BLaER1 treated with 17β-estradiol and CSF1 and Interleukin-3, amounts not matched to agents 10 nM and 100 nM (cell line): ENCODE measurements around the gene GAP43.
A peak's percentile ranks its signal among the peaks of the same experiment; 100 is the strongest.
"Not testable (repeated sequence)": the region's sequence is repeated elsewhere in the genome, so short reads cannot be mapped to it uniquely, and the experiment has no call there.

Experiments used
- H3K27ac ChIP-seq, 11 experiments: shearing (Covaris generic); formaldehyde crosslinking; 2 replicates each; pipeline ENCODE4 v1.8.1; 2022
- H3K27me3 ChIP-seq, 11 experiments: shearing (Covaris generic); formaldehyde crosslinking; 2 replicates each; pipeline ENCODE4 v1.8.1; 2022
- H3K36me3 ChIP-seq, 11 experiments: shearing (Covaris generic); formaldehyde crosslinking; 2 replicates each; pipeline ENCODE4 v1.8.1; 2022
- H3K4me1 ChIP-seq, 10 experiments: shearing (Covaris generic); formaldehyde crosslinking; 2 replicates each; pipeline ENCODE4 v1.8.1; 2022
- H3K4me2 ChIP-seq, 11 experiments: shearing (Covaris generic); formaldehyde crosslinking; 2 replicates each; pipeline ENCODE4 v1.8.1; 2022
- H3K4me3 ChIP-seq, 10 experiments: shearing (Covaris generic); formaldehyde crosslinking; 2 replicates each; pipeline ENCODE4 v1.8.1; 2022
- H3K9ac ChIP-seq, 11 experiments: shearing (Covaris generic); formaldehyde crosslinking; 2 replicates each; pipeline ENCODE4 v1.8.1; 2022
- H3K9me3 ChIP-seq, 11 experiments: shearing (Covaris generic); formaldehyde crosslinking; replicated peaks in 1 of 11; 2 replicates each; pipeline ENCODE4 v1.8.1; 2022
- H4K20me1 ChIP-seq, 11 experiments: shearing (Covaris generic); formaldehyde crosslinking; 2 replicates each; pipeline ENCODE4 v1.8.1; 2022
- Cebpa-rat ChIP-seq, 11 experiments: shearing (Covaris generic); IDR thresholded peaks; 2 replicates each; pipeline ENCODE4 v1.8.1; 2022

The GAP43 gene

GRCh38 chr3:115710799-115711198, 87.5 kb downstream of the GAP43 start:
- no peak overlapping the region for H3K9ac ChIP-seq

GRCh38 chr3:115712871-115713270, 89.6 kb downstream of the GAP43 start:
- no peak for TF ChIP-seq Cebpa-rat (IDR thresholded peaks at IDR 0.05)
- no peak overlapping the region for H3K4me2 ChIP-seq
- H3K4me1 ChIP-seq = no peaks in the 10 kb centered on the region
- no peaks in the 10 kb centered on the region for H4K20me1 ChIP-seq
- no peak overlapping the region for H3K27ac ChIP-seq
- no peaks in the 10 kb centered on the region for H3K27me3 ChIP-seq
- H3K36me3 ChIP-seq = no peaks in the 10 kb centered on the region
- no peaks in the 10 kb centered on the region for H3K9me3 ChIP-seq
- no peak overlapping the region for H3K4me3 ChIP-seq
- no peak overlapping the region for H3K9ac ChIP-seq

More at GRCh38 chr3:115710799-115711198, 87.5 kb downstream of the GAP43 start:
- Histone ChIP-seq H4K20me1 (no peaks in the 10 kb centered on the region), H3K27me3 (no peaks in the 10 kb centered on the region), H3K4me3 (no peak overlapping the region), H3K9me3 (no peaks in the 10 kb centered on the region), H3K27ac (no peak overlapping the region), H3K4me2 (no peak overlapping the region), H3K4me1 (no peaks in the 10 kb centered on the region), H3K36me3 (no peaks in the 10 kb centered on the region)
- no peak for TF ChIP-seq Cebpa-rat (IDR thresholded peaks at IDR 0.05)

GRCh38 chr3:115713284-115713683, 90.0 kb downstream of the GAP43 start:
- no peaks in the 10 kb centered on the region for H3K36me3 ChIP-seq
- H3K4me2 ChIP-seq = no peak overlapping the region

GRCh38 chr3:115715241-115715745, 92.0 kb downstream of the GAP43 start:
- H3K4me1 ChIP-seq = no peaks in the 10 kb centered on the region
- H3K9me3 ChIP-seq = no peaks in the 10 kb centered on the region
- H4K20me1 ChIP-seq = no peaks in the 10 kb centered on the region
- H3K4me2 ChIP-seq = no peak overlapping the region
- H3K27me3 ChIP-seq = no peaks in the 10 kb centered on the region
- H3K36me3 ChIP-seq = no peaks in the 10 kb centered on the region
- no peak overlapping the region for H3K4me3 ChIP-seq
- no peak for TF ChIP-seq Cebpa-rat (IDR thresholded peaks at IDR 0.05)
- H3K9ac ChIP-seq = no peak overlapping the region
- no peak overlapping the region for H3K27ac ChIP-seq

More at GRCh38 chr3:115713284-115713683, 90.0 kb downstream of the GAP43 start:
- Histone ChIP-seq H3K9ac (no peak overlapping the region), H3K27ac (no peak overlapping the region), H3K27me3 (no peaks in the 10 kb centered on the region), H3K9me3 (no peaks in the 10 kb centered on the region), H3K4me1 (no peaks in the 10 kb centered on the region), H3K4me3 (no peak overlapping the region), H4K20me1 (no peaks in the 10 kb centered on the region)
- TF ChIP-seq Cebpa-rat (IDR thresholded peaks at IDR 0.05) = no peak

GRCh38 chr3:115720983-115721382, 97.7 kb downstream of the GAP43 start:
- Histone ChIP-seq H3K27me3 (no peaks in the 10 kb centered on the region), H3K4me2 (no peak overlapping the region), H3K27ac (no peak overlapping the region), H3K9me3 (no peaks in the 10 kb centered on the region), H3K36me3 (no peaks in the 10 kb centered on the region), H3K9ac (no peak overlapping the region), H4K20me1 (no peaks in the 10 kb centered on the region), H3K4me1 (no peaks in the 10 kb centered on the region), H3K4me3 (no peak overlapping the region)
- TF ChIP-seq Cebpa-rat (IDR thresholded peaks at IDR 0.05) = no peak

GRCh38 chr3:115725800-115726199, 102.5 kb downstream of the GAP43 start:
- Histone ChIP-seq H4K20me1 (no peaks in the 10 kb centered on the region), H3K27ac (no peak overlapping the region), H3K4me2 (no peak overlapping the region), H3K9me3 (peaks cover 0 to 3% (median 0%) of the 10 kb centered on the region in 11 experiments; a peak in 2 of 22 replicates), H3K27me3 (no peaks in the 10 kb centered on the region), H3K4me1 (no peaks in the 10 kb centered on the region), H3K36me3 (no peaks in the 10 kb centered on the region), H3K4me3 (no peak overlapping the region), H3K9ac (no peak overlapping the region)
- peak in 4 of 11 experiments; percentile 21 to 78 (median 30); a peak in 5 of 22 replicates for TF ChIP-seq Cebpa-rat (IDR thresholded peaks at IDR 0.05)

- Histone ChIP-seq H3K27me3 (no peaks in the 10 kb centered on the region), H3K4me3 (no peak overlapping the region), H4K20me1 (no peaks in the 10 kb centered on the region), H3K27ac (no peak overlapping the region), H3K36me3 (no peaks in the 10 kb centered on the region), H3K9ac (no peak overlapping the region), H3K4me1 (no peaks in the 10 kb centered on the region), H3K4me2 (no peak overlapping the region), H3K9me3 (peaks cover 0 to 11% (median 0%) of the 10 kb centered on the region in 11 experiments; a peak in 2 of 22 replicates)
- no peak for TF ChIP-seq Cebpa-rat (IDR thresholded peaks at IDR 0.05)
Observed at GRCh38 chr3:115727135-115727534, 103.8 kb downstream of the GAP43 start.

- peaks cover 0 to 11% (median 0%) of the 10 kb centered on the region in 11 experiments; a peak in 2 of 22 replicates for H3K9me3 ChIP-seq
- no peaks in the 10 kb centered on the region for H3K4me1 ChIP-seq
- no peak overlapping the region for H3K4me2 ChIP-seq
- no peaks in the 10 kb centered on the region for H4K20me1 ChIP-seq
- no peak overlapping the region for H3K27ac ChIP-seq
- H3K9ac ChIP-seq = no peak overlapping the region
- no peak overlapping the region for H3K4me3 ChIP-seq
- no peaks in the 10 kb centered on the region for H3K36me3 ChIP-seq
- no peak for TF ChIP-seq Cebpa-rat (IDR thresholded peaks at IDR 0.05)
- no peaks in the 10 kb centered on the region for H3K27me3 ChIP-seq
Observed at GRCh38 chr3:115728013-115728412, 104.7 kb downstream of the GAP43 start.

GRCh38 chr3:115736341-115736740, 113.0 kb downstream of the GAP43 start:
- not testable (repeated sequence) for H3K36me3 ChIP-seq, H3K4me3 ChIP-seq, H3K4me2 ChIP-seq, H3K4me1 ChIP-seq, H3K27ac ChIP-seq, H3K27me3 ChIP-seq, H4K20me1 ChIP-seq, H3K9ac ChIP-seq
- peaks cover 11 to 27% (median 19%) of the 10 kb centered on the region in 11 experiments; a peak in 21 of 22 replicates for H3K9me3 ChIP-seq

- peaks cover 20 to 36% (median 27%) of the 10 kb centered on the region in 11 experiments for H3K9me3 ChIP-seq
- no peak overlapping the region for H3K9ac ChIP-seq
- no peaks in the 10 kb centered on the region for H3K36me3 ChIP-seq
- H3K27me3 ChIP-seq = no peaks in the 10 kb centered on the region
- no peak overlapping the region for H3K4me2 ChIP-seq
- H3K4me3 ChIP-seq = no peak overlapping the region
- H3K4me1 ChIP-seq = no peaks in the 10 kb centered on the region
- no peak overlapping the region for H3K27ac ChIP-seq
- TF ChIP-seq Cebpa-rat (IDR thresholded peaks at IDR 0.05) = no peak
- no peaks in the 10 kb centered on the region for H4K20me1 ChIP-seq
Observed at GRCh38 chr3:115741650-115742049, 118.3 kb downstream of the GAP43 start.

GRCh38 chr3:115744516-115744915, 121.2 kb downstream of the GAP43 start:
- H3K27ac ChIP-seq, H4K20me1 ChIP-seq, H3K27me3 ChIP-seq, H3K9ac ChIP-seq, H3K36me3 ChIP-seq, H3K4me2 ChIP-seq, H3K4me1 ChIP-seq, H3K4me3 ChIP-seq: not testable (repeated sequence)
- peaks cover 19 to 27% (median 21%) of the 10 kb centered on the region in 11 experiments; a peak in 21 of 22 replicates for H3K9me3 ChIP-seq

GRCh38 chr3:115752978-115753377, 129.7 kb downstream of the GAP43 start:
- not testable (repeated sequence) for H3K27ac ChIP-seq, H3K36me3 ChIP-seq, H3K4me3 ChIP-seq, H3K9me3 ChIP-seq, H3K27me3 ChIP-seq, H3K4me2 ChIP-seq, H3K4me1 ChIP-seq, H4K20me1 ChIP-seq, H3K9ac ChIP-seq
